Activated CD4-positive, alpha-beta T cell treated with anti-CD3 and anti-CD28 coated beads for 1 hour (primary cell): ENCODE measurements around the gene ZNF653.
"Not testable (repeated sequence)": the region's sequence is repeated elsewhere in the genome, so short reads cannot be mapped to it uniquely, and the experiment has no call there.

Source experiments
- DNase-seq: peaks from one replicate; pipeline ENCODE4 v3.0.0-alpha.2; 2020

ZNF653 gene

DNA sequence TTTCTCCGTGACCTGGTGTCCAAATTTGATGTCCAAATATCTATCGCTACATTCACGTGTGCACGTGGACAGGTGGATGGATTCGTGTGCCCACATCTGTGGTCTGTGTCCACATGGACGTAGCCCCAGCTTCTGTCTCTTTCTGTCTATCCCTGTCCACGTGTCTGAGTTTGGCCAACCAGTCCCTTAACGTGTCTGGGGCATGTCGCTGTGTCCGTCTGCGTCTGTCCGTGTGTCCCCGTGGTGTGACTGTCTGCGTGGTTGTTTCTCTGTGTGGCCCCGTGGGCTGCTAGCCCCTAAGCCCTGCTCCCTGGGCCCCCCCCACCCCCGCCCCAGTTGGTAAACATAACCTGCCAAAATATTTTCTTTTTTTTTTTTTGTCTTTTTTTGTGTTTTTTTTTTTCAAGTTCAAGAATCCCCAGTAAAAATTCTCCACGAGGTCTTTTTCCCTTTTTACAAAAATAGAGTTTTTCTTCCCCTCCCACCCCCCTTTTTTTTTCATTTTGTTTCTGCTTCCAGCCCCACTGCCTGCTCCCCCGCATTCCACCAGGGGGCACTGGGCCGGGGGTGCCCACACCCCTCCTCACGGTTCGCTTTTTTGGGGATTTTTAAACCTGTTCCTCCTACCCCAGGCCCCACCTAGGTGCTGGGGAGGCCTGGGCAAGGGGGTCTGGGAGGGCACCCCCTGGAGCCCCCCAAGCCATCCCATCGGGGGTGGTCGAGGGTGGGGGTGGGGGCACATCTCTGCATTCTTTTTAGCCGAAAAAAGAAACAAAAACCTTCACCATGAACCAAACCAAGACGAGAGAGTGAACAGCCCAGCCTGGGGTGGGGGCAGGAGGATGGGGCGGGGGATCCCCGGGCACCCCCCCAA, 51.9 kb downstream of the ZNF653 start:
- no peak for DNase-seq

GRCh38 chr19:11452620-11453310, 52.9 kb downstream of the ZNF653 start:
- no peak for DNase-seq

GRCh38 chr19:11451871-11452619, 53.6 kb downstream of the ZNF653 start:
- DNase-seq = no peak

DNA sequence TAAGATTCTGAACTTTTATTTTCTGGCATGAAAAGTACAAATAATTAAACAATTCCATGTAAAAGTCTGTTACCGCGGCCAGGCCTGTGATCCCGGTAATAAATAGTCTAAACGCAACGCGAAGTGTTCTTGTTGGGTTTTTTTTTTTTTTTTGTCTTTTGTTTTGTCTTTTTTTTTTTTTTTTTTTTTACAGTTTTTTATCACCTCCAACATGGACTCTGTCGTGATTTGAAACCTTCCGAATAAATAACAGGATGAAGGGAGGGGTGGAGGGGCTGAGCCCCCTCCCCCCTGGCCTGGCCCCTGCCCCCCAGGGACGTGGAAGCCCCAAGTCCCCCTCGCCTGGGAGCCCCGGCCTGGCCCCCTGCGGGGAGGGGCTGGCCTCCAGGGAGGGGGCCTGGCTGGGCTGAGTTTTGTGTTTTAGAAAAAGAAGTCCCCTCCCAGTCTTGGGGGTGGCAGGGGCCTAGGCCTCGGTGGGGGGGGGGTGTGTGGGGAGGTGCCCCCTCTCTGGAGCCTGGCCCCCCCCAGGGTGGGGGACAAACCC, 54.2 kb downstream of the ZNF653 start:
- DNase-seq = no peak

GRCh38 chr19:11450570-11451326, 54.9 kb downstream of the ZNF653 start:
- DNase-seq = no peak

- DNase-seq = no peak
Observed at GRCh38 chr19:11448923-11449554, 56.6 kb downstream of the ZNF653 start.

DNA sequence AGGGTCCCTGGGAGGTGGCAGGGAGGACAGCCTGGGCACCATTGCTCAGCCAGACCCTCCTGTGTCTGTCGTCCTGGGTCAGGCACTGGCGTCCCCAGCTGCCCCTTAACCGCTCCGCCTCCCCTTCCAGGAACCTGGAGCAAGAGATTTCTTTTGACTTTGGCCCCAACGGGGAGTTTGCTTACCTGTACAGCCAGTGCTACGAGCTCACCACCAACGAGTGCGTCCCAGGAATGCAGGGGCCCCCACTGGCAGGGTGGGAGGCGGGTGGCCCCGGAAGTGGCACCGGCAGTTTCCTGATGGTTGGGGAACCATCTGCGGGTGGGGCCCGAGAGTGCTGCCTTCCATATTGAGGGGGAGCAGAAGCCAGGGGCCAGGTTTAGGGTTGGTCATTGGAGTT, 57.2 kb downstream of the ZNF653 start:
- no peak for DNase-seq

GRCh38 chr19:11447347-11448262, 58.0 kb downstream of the ZNF653 start:
- no peak for DNase-seq

GRCh38 chr19:11446652-11447301, 58.9 kb downstream of the ZNF653 start:
- peak; percentile 29 for DNase-seq

DNA sequence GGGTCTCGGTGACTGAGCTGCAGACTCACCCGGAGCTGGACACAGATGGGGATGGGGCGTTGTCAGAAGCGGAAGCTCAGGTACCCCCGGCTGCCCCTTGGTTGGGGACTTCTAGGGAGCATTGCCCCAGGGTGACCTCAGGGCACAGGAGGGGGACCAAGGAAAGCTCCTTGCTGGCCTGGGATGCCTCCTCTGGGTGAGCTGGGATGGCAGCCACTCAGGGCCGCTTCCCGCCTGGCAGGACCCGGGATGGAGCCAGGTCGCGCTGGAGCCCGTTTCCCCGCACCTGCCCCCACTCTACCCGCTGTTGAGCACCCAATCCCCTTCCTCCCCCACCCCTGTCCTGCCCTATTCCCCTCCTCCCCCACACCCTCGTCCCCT, 59.4 kb downstream of the ZNF653 start:
- no peak for DNase-seq

GRCh38 chr19:11445141-11445540, 60.5 kb downstream of the ZNF653 start:
- no peak for DNase-seq

- no peak for DNase-seq
Observed at GRCh38 chr19:11444059-11444458, 61.6 kb downstream of the ZNF653 start.

DNA sequence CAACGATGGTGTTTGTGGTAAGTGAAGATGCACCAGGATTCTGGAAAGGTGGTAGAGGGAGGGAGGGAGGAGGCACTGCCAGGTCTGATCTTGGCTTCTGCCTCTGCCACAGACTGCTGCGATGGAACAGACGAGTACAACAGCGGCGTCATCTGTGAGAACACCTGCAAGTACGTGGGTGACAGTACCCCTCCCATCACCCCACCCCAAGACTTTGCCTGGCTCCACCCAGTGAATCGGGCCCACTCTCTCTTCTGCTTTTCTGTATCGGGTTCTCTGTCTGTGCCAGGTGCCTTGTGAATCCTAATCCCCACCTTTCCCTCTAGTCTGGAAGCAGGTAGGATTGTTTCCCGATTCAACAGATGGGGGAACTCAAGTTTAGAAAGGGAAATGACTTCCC, 67.7 kb downstream of the ZNF653 start:
- DNase-seq = no peak

- no peak for DNase-seq
Observed at GRCh38 chr19:11435833-11436313, 69.8 kb downstream of the ZNF653 start.

- DNase-seq = peak; percentile 97
Observed at GRCh38 chr19:11435057-11435832, 70.4 kb downstream of the ZNF653 start, which contains the start of the genes ODAD3 and PRKCSH. Gene ODAD3 (minus strand): TSS chr19:11435121. CDS start chr19:11435016, 105 bp downstream. Gene PRKCSH (plus strand): TSS chr19:11435635. CDS start chr19:11436118, 483 bp downstream.

GRCh38 chr19:11434703-11435056, 71.0 kb downstream of the ZNF653 start:
- no peak for DNase-seq

- not testable (repeated sequence) for DNase-seq
Observed at GRCh38 chr19:11433526-11433925, 72.1 kb downstream of the ZNF653 start.
